Measurements from ENCODE around the gene RHO. TPM values are rescaled to one million over a fixed set of nuclear protein-coding genes. Genes with fewer than 3 reads are reported as not detected.
A peak's percentile ranks its signal among the peaks of the same experiment; 100 is the strongest.

Gene RHO
- total and polyA plus RNA-seq, 7 experiments from 2014 or later: not detected

- Mint-ChIP-seq H3K4me1 (peaks cover 4 to 29% (median 20%) of the 10 kb centered on the region in 7 donors), H3K36me3 (no peaks in the 10 kb centered on the region), H3K27me3 (no peaks in the 10 kb centered on the region), H3K4me3 (peak overlapping the region in 2 of 10 donors; percentile 25 to 34), H3K9me3 (no peaks in the 10 kb centered on the region), H3K27ac (peak overlapping the region in 7 of 9 donors; percentile 31 to 90 (median 61))
- H3K36me3 ChIP-seq (ENCODE audit: control insufficient read depth in 2 of 3, insufficient read depth in 3 of 3, low read length in 3 of 3): no peaks in the 10 kb centered on the region
- peak overlapping the region; percentile 7 for H3K27ac ChIP-seq (ENCODE audit: low read depth, low read length)
- DNase-seq (no peak), ATAC-seq (peak; percentile 43)
- H3K4me3 ChIP-seq (ENCODE audit: low read length): no peak overlapping the region
- intact Hi-C loops (cut with micrococcal nuclease): loop anchor here in 1 of 2 donors (2.0 to 5.0 kb wide), 2 partner anchors 17 to 49 kb away; no protein-coding TSS in a partner anchor
- ChIA-PET CTCF (no interaction called here), POLR2A (interaction anchor here (0.6 to 2.6 kb wide), 4 partner anchors 15 to 148 kb away, joined by 3 to 12 read pairs (median 4); partner anchors contain the start of genes IFT122 and MBD4)
- peaks cover 20 to 50% of the 10 kb centered on the region in 2 donors for H3K4me1 ChIP-seq (ENCODE audit: control insufficient read depth in 2 of 2, insufficient read depth in 2 of 2, low read length in 2 of 2)
- H3K27me3 ChIP-seq (ENCODE audit: control insufficient read depth in 2 of 2, insufficient read depth in 2 of 2, low read length in 2 of 2): no peaks in the 10 kb centered on the region
- H3K9me3 ChIP-seq (ENCODE audit: control insufficient read depth in 2 of 3, low read length in 3 of 3): no peaks in the 10 kb centered on the region
These were observed 49.7 kb downstream of the RHO start for GRCh38 chr3:129577925-129578786.

- Histone ChIP-seq H3K27ac (ENCODE audit: low read depth, low read length) (no peak overlapping the region), H3K4me1 (ENCODE audit: control insufficient read depth in 2 of 2, insufficient read depth in 2 of 2, low read length in 2 of 2) (peaks cover 20 to 44% of the 10 kb centered on the region in 2 donors), H3K4me3 (ENCODE audit: low read length) (no peak overlapping the region), H3K27me3 (ENCODE audit: control insufficient read depth in 2 of 2, insufficient read depth in 2 of 2, low read length in 2 of 2) (no peaks in the 10 kb centered on the region), H3K9me3 (ENCODE audit: control insufficient read depth in 2 of 3, low read length in 3 of 3) (no peaks in the 10 kb centered on the region), H3K36me3 (ENCODE audit: control insufficient read depth in 2 of 3, insufficient read depth in 3 of 3, low read length in 3 of 3) (no peaks in the 10 kb centered on the region)
- ChIA-PET CTCF (no interaction called here), POLR2A (no interaction called here)
- H3K27me3 Mint-ChIP-seq: no peaks in the 10 kb centered on the region
- ATAC-seq (no peak), DNase-seq (no peak)
- H3K27ac Mint-ChIP-seq: peak overlapping the region in 2 of 9 donors; percentile 12 to 46
- H3K9me3 Mint-ChIP-seq: no peaks in the 10 kb centered on the region
- no peak overlapping the region for H3K4me3 Mint-ChIP-seq
- no peaks in the 10 kb centered on the region for H3K36me3 Mint-ChIP-seq
- peaks cover 4 to 29% (median 20%) of the 10 kb centered on the region in 7 donors for H3K4me1 Mint-ChIP-seq
- intact Hi-C loops (cut with micrococcal nuclease): loop anchor here in 1 of 2 donors (5.0 kb wide), 1 partner anchor 47 kb away; no protein-coding TSS in a partner anchor
These were observed 51.6 kb downstream of the RHO start for GRCh38 chr3:129579991-129580390.

- ATAC-seq (no peak), DNase-seq (no peak)
- H3K27me3 Mint-ChIP-seq: no peaks in the 10 kb centered on the region
- no peaks in the 10 kb centered on the region for H3K9me3 Mint-ChIP-seq
- no peak overlapping the region for H3K4me3 Mint-ChIP-seq
- H3K27ac Mint-ChIP-seq: peak overlapping the region in 5 of 9 donors; percentile 24 to 66 (median 51)
- Histone ChIP-seq H3K27ac (ENCODE audit: low read depth, low read length) (no peak overlapping the region), H3K4me3 (ENCODE audit: low read length) (no peak overlapping the region), H3K9me3 (ENCODE audit: control insufficient read depth in 2 of 3, low read length in 3 of 3) (no peaks in the 10 kb centered on the region), H3K27me3 (ENCODE audit: control insufficient read depth in 2 of 2, insufficient read depth in 2 of 2, low read length in 2 of 2) (no peaks in the 10 kb centered on the region), H3K4me1 (ENCODE audit: control insufficient read depth in 2 of 2, insufficient read depth in 2 of 2, low read length in 2 of 2) (peaks cover 10 to 28% of the 10 kb centered on the region in 2 donors), H3K36me3 (ENCODE audit: control insufficient read depth in 2 of 3, insufficient read depth in 3 of 3, low read length in 3 of 3) (no peaks in the 10 kb centered on the region)
- H3K36me3 Mint-ChIP-seq: no peaks in the 10 kb centered on the region
- CTCF ChIA-PET: interaction anchor here (1.0 kb wide), 1 partner anchor 352 kb away, joined by 3 read pairs; no protein-coding TSS in a partner anchor
- intact Hi-C loops (cut with micrococcal nuclease): no loop called here
- POLR2A ChIA-PET: no interaction called here
- H3K4me1 Mint-ChIP-seq: peaks cover 0 to 17% (median 12%) of the 10 kb centered on the region in 7 donors
These were observed 53.2 kb downstream of the RHO start for GRCh38 chr3:129581623-129582022.

DNA sequence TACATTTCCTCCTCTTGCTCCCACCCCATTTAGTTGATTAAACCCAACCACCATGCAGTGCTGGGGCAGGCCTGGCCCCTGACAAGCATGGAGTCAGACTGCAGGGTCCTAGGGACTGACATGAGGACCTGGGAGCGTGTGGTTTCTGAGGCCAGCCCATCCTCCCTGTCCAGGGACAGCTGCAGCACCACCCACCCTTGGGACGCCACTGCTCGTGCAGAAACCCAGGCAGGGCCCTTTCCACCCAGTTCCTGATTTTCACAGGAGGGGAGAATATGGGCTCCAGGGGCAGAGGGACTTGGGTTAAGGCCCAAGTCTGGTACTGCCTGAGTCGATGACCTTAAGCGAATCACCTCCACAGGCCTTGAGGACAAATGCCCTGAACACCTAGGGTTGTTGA, 54.4 kb downstream of the RHO start:
- no peak overlapping the region for H3K27ac Mint-ChIP-seq
- POLR2A ChIA-PET: no interaction called here
- Histone ChIP-seq H3K27ac (ENCODE audit: low read depth, low read length) (no peak overlapping the region), H3K4me1 (ENCODE audit: control insufficient read depth in 2 of 2, insufficient read depth in 2 of 2, low read length in 2 of 2) (peaks cover under 1 to 22% of the 10 kb centered on the region in 2 donors), H3K27me3 (ENCODE audit: control insufficient read depth in 2 of 2, insufficient read depth in 2 of 2, low read length in 2 of 2) (no peaks in the 10 kb centered on the region), H3K9me3 (ENCODE audit: control insufficient read depth in 2 of 3, low read length in 3 of 3) (no peaks in the 10 kb centered on the region), H3K36me3 (ENCODE audit: control insufficient read depth in 2 of 3, insufficient read depth in 3 of 3, low read length in 3 of 3) (no peaks in the 10 kb centered on the region), H3K4me3 (ENCODE audit: low read length) (no peak overlapping the region)
- no peaks in the 10 kb centered on the region for H3K9me3 Mint-ChIP-seq
- H3K4me3 Mint-ChIP-seq: no peak overlapping the region
- H3K4me1 Mint-ChIP-seq: peaks cover 0 to 17% (median 4%) of the 10 kb centered on the region in 7 donors
- DNase-seq: no peak
- no peak for ATAC-seq
- H3K27me3 Mint-ChIP-seq: no peaks in the 10 kb centered on the region
- CTCF ChIA-PET: no interaction called here
- H3K36me3 Mint-ChIP-seq: no peaks in the 10 kb centered on the region
- intact Hi-C loops (cut with micrococcal nuclease): no loop called here

DNA sequence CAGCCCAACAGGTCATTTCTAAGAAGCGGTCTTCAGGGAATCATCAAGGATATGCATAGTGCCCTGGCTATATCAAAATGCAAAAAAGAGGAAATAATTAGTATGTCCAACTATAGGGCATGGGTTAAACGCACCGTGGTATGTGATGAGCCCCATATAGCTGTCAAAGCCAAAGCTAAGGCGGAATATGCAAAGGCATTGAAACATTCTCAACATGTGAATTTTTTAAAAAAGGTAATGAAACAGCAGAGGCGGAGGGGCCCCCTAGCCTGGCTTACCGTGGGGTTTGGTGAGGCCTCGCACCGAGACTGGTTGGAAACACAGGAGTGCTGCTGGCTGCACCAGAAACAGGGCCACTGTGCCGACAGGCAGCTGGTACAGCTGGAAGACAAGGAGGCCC, 54.9 kb downstream of the RHO start:
- ChIA-PET POLR2A (no interaction called here), CTCF (no interaction called here)
- H3K27ac ChIP-seq (ENCODE audit: low read depth, low read length): no peak overlapping the region
- no peaks in the 10 kb centered on the region for H3K27me3 ChIP-seq (ENCODE audit: control insufficient read depth in 2 of 2, insufficient read depth in 2 of 2, low read length in 2 of 2)
- no peaks in the 10 kb centered on the region for H3K36me3 Mint-ChIP-seq
- H3K9me3 ChIP-seq (ENCODE audit: control insufficient read depth in 2 of 3, low read length in 3 of 3): no peaks in the 10 kb centered on the region
- H3K4me3 ChIP-seq (ENCODE audit: low read length): no peak overlapping the region
- peaks cover 0 to 13% (median 0%) of the 10 kb centered on the region in 7 donors for H3K4me1 Mint-ChIP-seq
- no peak overlapping the region for H3K27ac Mint-ChIP-seq
- H3K36me3 ChIP-seq (ENCODE audit: control insufficient read depth in 2 of 3, insufficient read depth in 3 of 3, low read length in 3 of 3): no peaks in the 10 kb centered on the region
- ATAC-seq: no peak
- H3K27me3 Mint-ChIP-seq: no peaks in the 10 kb centered on the region
- intact Hi-C loops (cut with micrococcal nuclease): no loop called here
- peaks cover 0 to 17% of the 10 kb centered on the region in 2 donors for H3K4me1 ChIP-seq (ENCODE audit: control insufficient read depth in 2 of 2, insufficient read depth in 2 of 2, low read length in 2 of 2)
- no peak for DNase-seq
- no peaks in the 10 kb centered on the region for H3K9me3 Mint-ChIP-seq
- H3K4me3 Mint-ChIP-seq: no peak overlapping the region

DNA sequence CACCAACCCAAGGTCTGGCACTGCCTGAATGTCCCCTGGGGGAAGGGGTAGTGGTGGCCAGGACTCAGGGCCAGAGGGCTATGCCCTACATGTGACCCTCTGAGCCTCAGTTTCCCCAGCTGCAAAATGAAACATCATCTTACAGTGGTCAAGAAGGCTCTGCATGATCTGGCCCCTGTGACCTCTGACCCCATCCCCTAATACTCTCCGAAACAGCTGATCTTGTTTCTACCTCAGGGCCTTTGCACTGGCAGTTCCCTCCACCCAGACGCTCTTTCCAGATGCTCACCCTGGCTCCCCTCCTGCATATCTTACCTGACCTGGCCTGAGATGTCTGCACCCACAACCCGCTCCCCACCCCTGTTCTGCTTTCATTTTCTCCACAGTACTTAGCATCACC, 56.2 kb downstream of the RHO start:
- POLR2A ChIA-PET: interaction anchor here (1.0 kb wide), 1 partner anchor 21 kb away, joined by 3 read pairs; no protein-coding TSS in a partner anchor
- H3K9me3 ChIP-seq (ENCODE audit: control insufficient read depth in 2 of 3, low read length in 3 of 3): no peaks in the 10 kb centered on the region
- no peaks in the 10 kb centered on the region for H3K36me3 ChIP-seq (ENCODE audit: control insufficient read depth in 2 of 3, insufficient read depth in 3 of 3, low read length in 3 of 3)
- H3K9me3 Mint-ChIP-seq: no peaks in the 10 kb centered on the region
- peaks cover 0 to 7% (median 0%) of the 10 kb centered on the region in 7 donors for H3K4me1 Mint-ChIP-seq
- H3K4me3 ChIP-seq (ENCODE audit: low read length): no peak overlapping the region
- peak overlapping the region in 1 of 9 donors; percentile 33 for H3K27ac Mint-ChIP-seq
- no peaks in the 10 kb centered on the region for H3K27me3 Mint-ChIP-seq
- no peaks in the 10 kb centered on the region for H3K36me3 Mint-ChIP-seq
- ATAC-seq: no peak
- no peaks in the 10 kb centered on the region for H3K27me3 ChIP-seq (ENCODE audit: control insufficient read depth in 2 of 2, insufficient read depth in 2 of 2, low read length in 2 of 2)
- peaks cover 0 to 4% of the 10 kb centered on the region in 2 donors for H3K4me1 ChIP-seq (ENCODE audit: control insufficient read depth in 2 of 2, insufficient read depth in 2 of 2, low read length in 2 of 2)
- H3K4me3 Mint-ChIP-seq: no peak overlapping the region
- H3K27ac ChIP-seq (ENCODE audit: low read depth, low read length): no peak overlapping the region
- intact Hi-C loops (cut with micrococcal nuclease): no loop called here
- no peak for DNase-seq
- CTCF ChIA-PET: no interaction called here
